Activated naive CD4-positive, alpha-beta T cell treated with anti-CD3 and anti-CD28 coated beads, Interleukin-2, amount 50 U/mL, for 72 hours (primary cell): ENCODE data around the gene KCNJ18. TPM values are rescaled to one million over a fixed set of nuclear protein-coding genes. Genes with fewer than 3 reads are reported as not detected.
"Not testable (repeated sequence)": the region's sequence is repeated elsewhere in the genome, so short reads cannot be mapped to it uniquely, and the experiment has no call there.

Source experiments
- ATAC-seq, 2 donors: fragments of 150-1000 bp; cut with Tn5 transposase; 2 replicates each; pipeline ENCODE4 v1.10.0; 2021; ENCODE audit warnings: mild to moderate bottlenecking in 2 of 2, moderate library complexity in 2 of 2
- DNase-seq, 2 donors: peaks; one replicate each; pipeline ENCODE4 v3.0.0; 2021 to 2022; ENCODE audit warnings: low spot score in 2 of 2
- H3K27ac Mint-ChIP-seq, 2 donors: one replicate each; pipeline ENCODE4 v1.8.0; 2022; ENCODE audit warnings: mild to moderate bottlenecking in 2 of 2, mixed read lengths in 2 of 2
- H3K36me3 Mint-ChIP-seq, 2 donors: one replicate each; pipeline ENCODE4 v1.8.0; 2022; ENCODE audit warnings: mixed read lengths in 2 of 2
- H3K9me3 Mint-ChIP-seq, 2 donors: one replicate each; pipeline ENCODE4 v1.8.0; 2022; ENCODE audit warnings: mixed read lengths in 2 of 2
- total RNA-seq, 2 donors: library from RNA; stranded (reverse); gene quantifications; one replicate each; pipeline ENCODE4 v1.2.3, GENCODE V29; 2022

The KCNJ18 gene
- not detected for total RNA-seq

DNA sequence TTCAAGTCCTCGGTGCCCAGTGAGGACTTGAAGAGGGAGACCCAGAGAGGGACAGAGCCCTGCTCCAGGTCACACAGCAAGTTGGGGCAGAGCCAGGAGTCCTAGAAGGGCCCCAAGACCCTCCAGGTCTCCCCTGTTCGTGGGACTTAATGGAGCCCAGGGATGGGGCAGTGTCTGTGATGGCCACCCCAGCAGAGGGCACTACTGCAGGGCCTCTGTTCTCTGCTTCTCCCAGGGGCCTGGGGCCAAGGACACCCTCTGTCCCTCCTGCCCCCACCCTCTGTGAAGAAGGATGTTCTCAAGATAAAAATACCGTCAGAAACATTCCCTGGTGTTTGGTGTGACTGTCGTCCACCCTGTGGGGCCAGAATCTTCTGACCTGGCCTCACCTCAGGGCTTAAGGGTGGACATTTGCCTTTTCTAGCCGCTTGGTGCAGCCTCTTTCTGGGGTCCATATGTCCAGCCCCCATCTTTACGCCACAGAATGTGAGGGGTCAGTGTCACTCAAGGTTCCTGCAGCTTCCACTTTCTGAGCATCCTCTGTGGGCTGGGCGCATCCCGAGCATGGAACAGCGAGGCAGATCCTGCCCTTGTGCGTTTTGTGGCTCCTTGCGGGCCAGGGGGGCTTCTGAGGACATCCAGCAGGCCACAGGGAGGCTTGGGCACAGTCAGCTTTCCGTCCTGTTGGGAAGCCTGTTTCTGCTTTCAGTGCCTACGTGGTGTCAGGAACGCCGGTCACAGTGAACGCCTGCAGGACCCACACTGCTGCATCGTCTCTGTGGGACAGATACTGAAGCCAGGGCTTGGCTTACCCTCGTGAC lies at the start of gene KCNJ18:
Gene KCNJ18, plus strand, starts transcription at position 641 of the 821 bp plus-strand sequence. CDS start 10,264 bp downstream, outside the sequence.
- H3K27ac Mint-ChIP-seq, DNase-seq, H3K9me3 Mint-ChIP-seq, H3K36me3 Mint-ChIP-seq, ATAC-seq: not testable (repeated sequence)

DNA sequence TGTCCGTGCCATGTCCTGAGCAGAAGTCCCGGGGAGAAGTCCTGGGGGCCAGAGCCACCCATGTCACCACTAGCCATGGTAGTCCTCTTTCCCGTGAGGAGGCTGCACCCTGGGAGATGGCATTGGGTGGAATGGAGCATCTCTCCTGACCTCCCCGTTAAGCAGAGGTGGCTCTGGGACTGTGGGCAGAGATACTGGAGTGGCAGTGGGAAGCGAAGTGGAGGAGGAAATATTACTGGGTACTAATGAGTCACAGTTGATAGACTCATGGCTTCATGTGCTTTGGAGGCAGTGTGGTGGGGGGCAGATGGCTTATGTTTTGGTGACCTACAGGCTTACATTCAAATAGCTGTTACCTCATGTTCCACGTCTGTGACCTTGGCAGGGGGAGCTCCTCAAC lies 44.2 kb upstream of the KCNJ18 start:
- not testable (repeated sequence) for H3K9me3 Mint-ChIP-seq, H3K36me3 Mint-ChIP-seq, H3K27ac Mint-ChIP-seq, ATAC-seq, DNase-seq

DNA sequence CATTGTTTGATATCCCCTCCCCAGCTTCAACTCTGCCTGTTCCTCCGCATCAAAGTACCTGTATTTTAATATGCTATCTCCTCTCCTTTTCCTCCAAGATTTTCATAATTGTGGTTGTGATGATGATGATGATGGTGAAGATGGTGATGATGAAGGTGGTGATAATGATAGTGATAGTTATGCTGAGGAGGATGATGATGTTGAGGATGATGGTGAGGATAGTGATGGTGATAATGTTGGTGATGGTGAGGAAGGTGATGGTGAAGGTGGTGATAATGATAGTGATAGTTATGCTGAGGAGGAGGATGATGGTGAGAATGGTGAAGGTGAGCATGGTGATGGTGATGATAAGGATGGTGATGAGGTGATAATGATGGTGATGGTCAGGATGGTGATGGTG lies 42.3 kb upstream of the KCNJ18 start:
- not testable (repeated sequence) for H3K36me3 Mint-ChIP-seq, DNase-seq, ATAC-seq, H3K9me3 Mint-ChIP-seq, H3K27ac Mint-ChIP-seq

DNA sequence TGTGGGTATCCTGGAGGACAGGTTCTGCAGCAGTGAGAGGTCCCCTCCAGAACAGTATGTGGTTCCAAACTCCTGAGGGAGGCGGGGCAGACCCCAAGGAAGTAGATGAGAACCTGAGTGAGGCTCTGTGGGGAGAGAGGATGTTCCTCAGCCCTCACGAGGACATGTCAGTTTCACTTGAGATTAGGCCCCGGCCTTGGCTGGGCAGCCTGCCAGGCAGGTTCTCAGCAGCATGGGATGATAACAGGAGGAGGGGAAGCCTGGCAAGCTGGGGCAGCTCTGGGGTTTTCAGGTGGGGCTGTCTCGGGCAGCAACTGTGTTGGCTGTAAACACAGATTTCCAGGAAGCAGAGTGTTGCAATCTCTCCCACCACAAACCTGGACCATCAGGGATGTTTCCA lies 40.3 kb upstream of the KCNJ18 start:
- not testable (repeated sequence) for H3K36me3 Mint-ChIP-seq, H3K9me3 Mint-ChIP-seq, ATAC-seq, DNase-seq, H3K27ac Mint-ChIP-seq

DNA sequence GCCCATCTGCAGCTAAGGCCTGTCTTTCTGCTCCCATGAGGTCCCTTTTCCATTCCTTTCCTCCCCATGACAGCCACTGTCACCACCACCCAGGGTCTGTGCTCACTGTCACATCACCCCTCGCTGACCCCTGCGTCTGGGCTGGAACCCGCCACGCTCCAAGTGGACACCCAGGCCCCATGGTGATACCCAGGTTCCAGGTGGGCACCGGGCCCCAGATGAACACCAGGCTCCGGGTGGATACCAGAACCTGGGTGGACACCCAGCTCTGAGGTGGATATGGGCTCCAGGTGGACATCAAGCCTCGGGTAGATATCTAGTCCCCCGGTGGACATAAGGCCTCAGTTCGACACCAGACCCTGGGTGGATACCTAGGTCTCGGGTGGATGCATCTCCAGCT lies 39.1 kb upstream of the KCNJ18 start:
- ATAC-seq, H3K36me3 Mint-ChIP-seq, H3K9me3 Mint-ChIP-seq, DNase-seq, H3K27ac Mint-ChIP-seq: not testable (repeated sequence)

DNA sequence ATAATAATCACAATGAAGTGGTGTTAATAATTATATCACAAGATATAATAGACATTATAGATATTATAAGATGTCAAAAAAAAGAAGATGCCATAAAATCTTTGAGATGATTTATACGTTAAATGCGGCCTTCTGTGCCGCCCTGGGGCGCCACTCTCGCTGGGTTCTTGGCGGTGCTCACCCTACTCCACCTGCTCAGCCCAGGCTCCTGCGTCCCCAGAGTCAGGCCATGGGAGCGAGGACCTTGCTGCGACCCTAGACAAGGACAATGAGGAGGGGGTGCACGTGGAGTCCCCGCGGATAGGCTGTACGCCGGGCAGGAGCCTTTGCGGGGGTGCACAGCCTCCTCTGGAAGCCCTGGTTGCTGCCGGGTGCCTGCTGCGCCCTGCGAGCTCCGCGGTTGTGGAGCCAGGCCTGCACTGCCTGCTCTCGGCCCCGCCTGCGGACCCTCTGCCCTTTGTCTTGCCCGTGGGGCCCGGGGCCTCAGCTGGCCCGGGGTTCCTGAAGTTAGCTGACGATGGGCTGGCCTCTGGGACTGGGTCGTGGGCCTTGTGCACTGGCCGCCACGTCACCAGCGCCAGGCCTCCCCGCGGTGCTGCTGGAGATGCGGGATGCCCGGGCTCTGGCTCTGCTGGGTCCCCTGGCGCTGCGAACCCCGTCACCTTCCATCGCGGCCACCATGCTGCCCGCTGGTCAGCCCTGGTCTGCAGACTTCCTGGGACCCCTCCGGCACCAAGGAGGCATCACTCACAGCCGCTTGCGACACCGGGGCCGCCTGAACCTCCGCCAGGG lies 35.6 kb upstream of the KCNJ18 start:
- not testable (repeated sequence) for H3K36me3 Mint-ChIP-seq, ATAC-seq, H3K27ac Mint-ChIP-seq, DNase-seq, H3K9me3 Mint-ChIP-seq

DNA sequence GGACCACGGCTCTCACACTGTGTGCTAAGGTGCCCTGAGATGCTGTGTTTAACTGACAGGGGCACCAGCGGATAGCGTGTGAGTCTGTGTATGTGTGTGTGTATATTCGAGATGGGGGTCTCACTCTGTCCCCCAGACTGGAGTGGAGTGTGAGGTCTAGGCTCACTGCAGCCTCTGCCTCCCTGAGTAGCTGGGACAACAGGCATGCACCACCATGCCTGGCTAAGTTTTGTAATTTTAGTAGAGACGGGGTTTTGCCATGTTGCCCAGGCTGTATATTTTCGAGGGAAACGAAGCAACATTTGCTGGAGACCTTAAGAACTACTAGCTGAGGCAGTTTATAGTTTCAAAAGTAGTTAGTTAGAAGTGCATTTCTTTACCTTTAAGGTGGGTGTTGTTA lies 32.7 kb upstream of the KCNJ18 start:
- H3K36me3 Mint-ChIP-seq, ATAC-seq, DNase-seq, H3K9me3 Mint-ChIP-seq, H3K27ac Mint-ChIP-seq: not testable (repeated sequence)

DNA sequence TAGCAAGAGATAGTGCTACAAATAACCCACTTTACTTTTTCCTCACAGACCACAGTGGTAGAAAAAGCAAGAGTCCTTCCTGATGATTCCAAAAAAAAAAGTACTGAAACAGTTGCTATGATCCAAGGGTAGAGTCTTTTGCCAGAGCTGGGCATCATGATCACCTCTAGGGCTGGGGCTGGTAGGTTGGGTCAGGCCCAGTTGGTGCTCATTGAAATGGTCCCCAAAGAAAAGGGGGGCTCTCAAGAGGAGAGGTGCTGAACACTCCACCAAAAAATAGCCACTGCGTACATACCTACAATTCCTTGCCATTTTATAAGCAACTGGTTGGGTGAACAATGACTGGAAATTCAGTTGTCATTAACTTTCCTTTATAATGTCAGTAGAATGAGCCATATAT lies 30.9 kb upstream of the KCNJ18 start:
- H3K9me3 Mint-ChIP-seq, DNase-seq, H3K27ac Mint-ChIP-seq, H3K36me3 Mint-ChIP-seq, ATAC-seq: not testable (repeated sequence)

DNA sequence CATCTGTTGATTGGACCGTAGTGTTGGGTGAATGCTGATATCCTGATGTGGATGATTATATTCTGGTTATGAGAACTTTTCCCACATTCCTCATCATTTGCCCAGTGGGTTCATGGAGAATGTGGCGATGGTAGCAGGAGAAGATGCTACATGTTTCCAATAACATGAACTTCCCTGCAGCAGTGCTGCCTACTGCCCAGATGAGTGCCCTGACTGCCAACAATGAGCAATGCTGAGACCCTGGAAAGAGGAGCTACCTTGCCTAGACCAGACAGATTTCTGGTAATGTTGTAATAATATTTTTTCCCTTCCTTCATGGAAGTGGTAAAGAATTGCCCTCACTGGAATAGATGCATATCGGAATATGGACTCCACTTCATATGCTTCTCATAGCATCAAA lies 29.2 kb upstream of the KCNJ18 start:
- H3K27ac Mint-ChIP-seq, H3K36me3 Mint-ChIP-seq, ATAC-seq, DNase-seq: not testable (repeated sequence)
- peaks cover 12% of the 10 kb centered on the region in 2 donors for H3K9me3 Mint-ChIP-seq

DNA sequence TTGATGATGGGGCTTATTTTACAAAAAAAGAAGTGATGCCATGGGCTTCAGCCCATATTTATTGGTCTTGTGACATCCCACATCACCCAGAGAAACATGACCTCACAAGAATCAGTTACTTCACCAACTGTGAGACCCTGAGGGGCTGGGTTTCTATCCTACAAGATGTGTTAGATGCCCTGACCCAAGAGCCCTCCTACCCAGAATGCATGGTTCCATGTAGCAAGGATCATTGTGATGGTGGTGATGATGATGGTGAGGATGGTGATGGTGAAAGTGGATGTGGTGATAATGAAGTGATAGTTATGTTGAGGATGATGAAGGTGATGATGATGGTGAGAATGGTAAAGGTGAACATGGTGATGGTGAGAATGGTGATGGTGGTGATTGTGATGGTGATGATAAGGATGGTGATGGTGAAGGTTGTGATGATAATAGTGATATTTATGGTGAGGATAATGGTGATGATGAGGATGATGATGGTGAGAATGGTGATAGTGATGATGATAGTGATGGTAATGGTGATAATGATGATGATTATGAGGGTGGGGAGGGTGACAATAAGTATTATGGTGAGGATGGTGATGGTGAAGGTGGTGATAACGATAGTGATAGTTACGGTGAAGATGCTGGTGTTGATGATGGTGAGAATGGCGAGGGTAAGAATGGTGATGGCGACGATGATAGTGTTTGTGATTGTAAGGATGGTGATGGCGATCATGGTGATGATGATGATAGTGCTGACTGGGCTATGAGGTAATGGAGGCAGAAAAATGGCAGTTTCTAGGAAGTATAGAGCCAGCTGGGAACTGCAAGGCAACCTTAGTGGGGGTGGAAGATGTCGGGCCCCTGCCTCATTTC lies 28.5 kb upstream of the KCNJ18 start:
- not testable (repeated sequence) for ATAC-seq, H3K27ac Mint-ChIP-seq, H3K36me3 Mint-ChIP-seq, DNase-seq
- peaks cover 12% of the 10 kb centered on the region in 2 donors for H3K9me3 Mint-ChIP-seq

DNA sequence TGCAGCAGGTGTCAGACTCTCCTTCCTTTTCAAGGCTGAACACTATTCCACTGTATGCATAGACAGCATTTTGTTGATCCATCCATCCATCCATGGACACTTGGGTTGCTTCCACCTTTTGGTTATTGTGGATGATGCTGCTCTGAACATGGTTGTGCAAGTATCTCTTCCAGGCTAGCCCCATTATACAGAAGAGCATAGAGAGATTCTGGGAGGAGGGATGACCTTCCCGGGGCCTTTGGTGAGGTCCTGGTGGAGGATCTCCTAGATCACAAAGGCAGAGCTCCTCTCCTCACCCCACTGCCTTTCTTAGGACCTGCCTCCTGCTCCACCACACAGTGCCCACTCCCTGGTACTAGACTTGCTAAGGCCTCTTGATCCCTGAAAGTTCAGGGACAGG lies 27.2 kb upstream of the KCNJ18 start:
- not testable (repeated sequence) for DNase-seq, ATAC-seq, H3K36me3 Mint-ChIP-seq, H3K27ac Mint-ChIP-seq
- H3K9me3 Mint-ChIP-seq = peaks cover 12% of the 10 kb centered on the region in 2 donors

DNA sequence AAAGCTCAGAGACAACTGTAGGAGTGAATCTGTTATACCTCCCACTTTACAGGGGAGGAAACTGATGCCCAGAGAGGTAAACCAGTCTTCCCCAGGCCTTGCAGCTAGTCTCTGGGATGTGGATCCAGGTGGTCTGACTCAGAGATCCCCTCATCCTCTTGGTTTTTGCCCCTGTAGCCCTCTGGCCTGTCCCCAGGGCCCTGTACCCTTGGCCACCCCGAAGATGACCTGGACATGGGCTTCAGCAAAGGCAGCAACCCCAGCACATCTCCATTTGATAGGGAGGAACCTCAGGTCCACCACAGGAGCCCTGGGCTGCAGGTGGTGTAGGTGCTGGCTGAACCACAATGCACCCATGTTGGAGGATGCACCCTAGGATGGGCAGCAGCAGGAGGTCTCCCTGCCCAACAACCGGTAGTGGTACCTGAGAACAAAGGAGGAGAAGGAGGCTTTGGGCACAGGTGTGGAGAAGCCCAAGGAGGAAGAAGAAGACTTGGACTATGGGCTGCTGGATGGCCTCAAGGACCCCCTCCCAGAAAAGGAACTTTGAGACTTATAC lies 26.3 kb upstream of the KCNJ18 start:
- H3K36me3 Mint-ChIP-seq, H3K27ac Mint-ChIP-seq, ATAC-seq: not testable (repeated sequence)
- peaks cover 12% of the 10 kb centered on the region in 2 donors for H3K9me3 Mint-ChIP-seq
- peak in 1 of 2 donors; percentile 53 for DNase-seq

DNA sequence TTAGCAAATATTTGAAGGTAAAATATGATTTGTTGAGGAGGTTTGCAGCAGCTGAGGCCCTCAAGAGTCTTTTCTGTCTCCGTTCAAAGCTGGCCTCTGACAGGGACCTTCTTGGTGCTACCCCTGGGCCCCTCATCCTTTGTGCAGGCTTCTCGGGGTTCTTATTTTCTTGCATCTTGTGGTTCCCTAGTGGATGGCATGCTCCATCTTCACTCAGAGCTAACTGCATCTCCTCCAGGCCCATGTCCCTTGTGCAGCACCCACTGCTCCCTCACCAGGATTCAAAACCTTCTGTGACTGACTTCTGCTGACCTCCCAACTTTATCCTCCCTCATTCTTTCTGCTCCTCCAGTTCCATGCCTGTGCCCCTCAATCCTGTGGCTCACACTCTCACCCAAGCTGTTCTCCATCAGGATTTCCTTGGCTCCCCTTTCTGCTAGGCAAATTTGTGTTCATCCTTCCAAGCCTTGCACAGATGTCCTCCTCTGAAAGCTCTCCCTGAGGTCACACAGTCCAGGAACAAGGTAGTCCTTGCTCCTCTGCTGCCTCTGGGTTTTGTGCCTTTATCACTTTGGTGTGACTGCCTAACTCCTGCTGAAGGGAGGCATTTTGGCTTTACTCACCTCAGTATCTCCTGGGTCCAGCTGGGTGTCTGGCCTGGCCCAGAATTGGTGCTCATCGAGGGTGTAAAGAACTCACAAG lies 25.5 kb upstream of the KCNJ18 start:
- peaks cover 12% of the 10 kb centered on the region in 2 donors for H3K9me3 Mint-ChIP-seq
- not testable (repeated sequence) for H3K27ac Mint-ChIP-seq, ATAC-seq, DNase-seq, H3K36me3 Mint-ChIP-seq

DNA sequence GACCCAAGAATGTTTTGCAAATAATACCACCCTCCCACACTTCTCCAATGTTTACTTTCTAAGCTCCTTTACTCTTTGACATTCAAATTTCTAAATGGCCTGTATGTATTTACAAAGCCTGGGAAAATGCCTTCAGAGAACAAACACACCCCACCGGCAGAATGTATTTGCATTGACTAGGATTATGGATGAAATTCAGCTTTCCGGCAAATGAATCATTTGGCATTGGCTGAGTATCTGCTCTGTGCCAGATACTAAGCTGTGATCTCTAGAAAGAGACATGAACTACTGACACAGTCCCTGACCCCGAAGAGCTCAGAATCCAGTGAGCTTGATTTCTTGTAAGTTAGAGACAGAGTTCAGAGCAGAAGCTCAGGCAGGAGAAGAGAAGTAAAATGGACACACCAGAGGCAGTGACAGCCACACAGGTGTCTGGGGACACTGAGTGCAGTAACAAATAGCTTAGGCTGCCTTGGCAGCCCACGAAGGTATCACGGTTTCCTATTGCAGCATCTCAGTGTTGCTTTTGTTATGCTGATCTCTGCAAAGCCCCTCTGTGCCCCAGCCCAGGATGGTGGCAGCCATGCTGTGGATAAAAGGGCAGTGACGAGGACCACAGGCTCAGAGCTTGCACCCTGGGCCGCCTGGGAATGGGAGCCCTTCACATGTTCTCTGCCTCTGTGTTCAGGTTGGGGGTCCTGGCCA lies 24.8 kb upstream of the KCNJ18 start:
- peaks cover 12% of the 10 kb centered on the region in 2 donors for H3K9me3 Mint-ChIP-seq
- H3K27ac Mint-ChIP-seq, ATAC-seq, H3K36me3 Mint-ChIP-seq: not testable (repeated sequence)
- peak in 1 of 2 donors; percentile 52 for DNase-seq

DNA sequence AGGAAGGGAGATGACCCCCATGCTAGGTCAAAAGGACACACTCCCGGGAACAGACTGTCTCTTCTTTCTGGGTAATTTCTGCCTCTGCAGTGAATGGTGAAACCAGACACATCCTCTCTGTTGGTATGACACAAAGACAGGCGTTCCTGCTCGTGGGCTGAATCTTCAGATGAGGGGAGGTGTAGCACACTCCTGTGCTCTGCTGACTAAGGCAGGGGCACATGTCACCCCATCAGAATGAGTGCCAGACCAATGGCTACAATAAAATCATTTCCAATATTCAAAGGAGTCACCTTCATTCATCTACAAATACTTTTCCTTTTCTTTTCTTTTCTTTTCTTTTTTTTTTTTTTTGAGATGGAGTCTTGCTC lies 24.2 kb upstream of the KCNJ18 start:
- H3K36me3 Mint-ChIP-seq, DNase-seq, ATAC-seq, H3K27ac Mint-ChIP-seq: not testable (repeated sequence)
- peaks cover 12% of the 10 kb centered on the region in 2 donors for H3K9me3 Mint-ChIP-seq
